H9 (cell line): ENCODE measurements around the gene CFAP97D1. TPM values are rescaled to one million over a fixed set of nuclear protein-coding genes. Genes with fewer than 3 reads are reported as not detected.

ENCODE experiments used
- DNase-seq: peaks from one replicate; pipeline ENCODE4 v3.0.0-alpha.2; 2017
- H2AFZ ChIP-seq: one replicate; pipeline ENCODE4 v1.6.1; 2013; ENCODE audit warnings: mild to moderate bottlenecking, low read length, control low read depth, moderate library complexity
- H2AK5ac ChIP-seq: 2 replicates; pipeline ENCODE4 v1.6.1; 2013; ENCODE audit warnings: low read length, control low read depth, mixed read lengths; ENCODE audit not compliant: insufficient read length
- H2BK120ac ChIP-seq: one replicate; pipeline ENCODE4 v1.6.1; 2013; ENCODE audit warnings: low read depth, mild to moderate bottlenecking, low read length, control low read depth, inconsistent platforms; ENCODE audit not compliant: poor library complexity, severe bottlenecking
- H2BK12ac ChIP-seq: 2 replicates; pipeline ENCODE4 v1.6.1; 2013; ENCODE audit warnings: low read length, control low read depth, mixed read lengths, low read depth; ENCODE audit not compliant: insufficient read length
- H2BK15ac ChIP-seq: 2 replicates; pipeline ENCODE4 v1.6.1; 2013; ENCODE audit warnings: low read depth, low read length, control low read depth
- H2BK20ac ChIP-seq: one replicate; pipeline ENCODE4 v1.6.1; 2013; ENCODE audit warnings: low read depth, mild to moderate bottlenecking, low read length, control low read depth, inconsistent platforms; ENCODE audit not compliant: poor library complexity, severe bottlenecking
- H2BK5ac ChIP-seq: 2 replicates; pipeline ENCODE4 v1.6.1; 2013; ENCODE audit warnings: low read length, control low read depth, mixed read lengths; ENCODE audit not compliant: insufficient read length
- H3K14ac ChIP-seq: 2 replicates; pipeline ENCODE4 v1.6.1; 2013; ENCODE audit warnings: low read length, control low read depth; ENCODE audit not compliant: insufficient read depth
- H3K18ac ChIP-seq: 2 replicates; pipeline ENCODE4 v1.6.1; 2013; ENCODE audit warnings: low read depth, mild to moderate bottlenecking, mixed read lengths, low read length, control low read depth; ENCODE audit not compliant: insufficient read length
- H3K23ac ChIP-seq: 2 replicates; pipeline ENCODE4 v1.6.1; 2013; ENCODE audit warnings: low read length, control low read depth, mixed read lengths, low read depth; ENCODE audit not compliant: insufficient read length
- H3K23me2 ChIP-seq: 2 replicates; pipeline ENCODE4 v1.6.1; 2013; ENCODE audit warnings: low read depth, mild to moderate bottlenecking, mixed read lengths, low read length, control low read depth; ENCODE audit not compliant: insufficient read length, poor library complexity, severe bottlenecking
- H3K27ac ChIP-seq: 2 replicates; pipeline ENCODE4 v1.5.1; 2013; ENCODE audit warnings: low read length, control low read depth, mixed read lengths, low read depth; ENCODE audit not compliant: insufficient read length
- H3K27me3 ChIP-seq: 2 replicates; pipeline ENCODE4 v1.6.1; 2013; ENCODE audit warnings: low read length, control low read depth, inconsistent platforms; ENCODE audit not compliant: insufficient read depth
- H3K4ac ChIP-seq: 2 replicates; pipeline ENCODE4 v1.6.1; 2013; ENCODE audit warnings: low read depth, mild to moderate bottlenecking, control low read depth, inconsistent platforms, low read length, moderate library complexity
- H3K4me1 ChIP-seq: 2 replicates; pipeline ENCODE4 v1.6.1; 2013; ENCODE audit warnings: low read length, control low read depth, inconsistent platforms; ENCODE audit not compliant: insufficient read depth
- H3K4me2 ChIP-seq: 2 replicates; pipeline ENCODE4 v1.6.1; 2013; ENCODE audit warnings: low read length, control low read depth, mixed read lengths; ENCODE audit not compliant: insufficient read length, insufficient read depth
- H3K56ac ChIP-seq: 2 replicates; pipeline ENCODE4 v1.6.1; 2013; ENCODE audit warnings: low read depth, mild to moderate bottlenecking, mixed read lengths, low read length, control low read depth; ENCODE audit not compliant: insufficient read length
- H3K79me1 ChIP-seq: 2 replicates; pipeline ENCODE4 v1.6.1; 2013; ENCODE audit warnings: low read depth, mild to moderate bottlenecking, moderate library complexity, low read length, control low read depth, inconsistent platforms; ENCODE audit not compliant: insufficient read depth, poor library complexity, severe bottlenecking
- H3K79me2 ChIP-seq: 2 replicates; pipeline ENCODE4 v1.6.1; 2013; ENCODE audit warnings: low read length, control low read depth, inconsistent platforms; ENCODE audit not compliant: insufficient read depth
- H3K9ac ChIP-seq: 2 replicates; pipeline ENCODE4 v1.6.1; 2013; ENCODE audit warnings: low read length, control low read depth, mixed read lengths; ENCODE audit not compliant: insufficient read length; ENCODE audit errors: extremely low read depth
- H3K9me3 ChIP-seq: one replicate; pipeline ENCODE4 v1.6.1; 2013; ENCODE audit warnings: low read depth, low read length, inconsistent platforms; ENCODE audit not compliant: control insufficient read depth
- H3T11ph ChIP-seq: one replicate; pipeline ENCODE4 v1.6.1; 2013; ENCODE audit warnings: mild to moderate bottlenecking, low read length, control low read depth, inconsistent platforms
- H4K20me1 ChIP-seq: one replicate; pipeline ENCODE4 v1.6.1; 2013; ENCODE audit not compliant: control insufficient read depth, insufficient read length, insufficient read depth
- H4K5ac ChIP-seq: 2 replicates; pipeline ENCODE4 v1.6.1; 2013; ENCODE audit warnings: low read depth, mild to moderate bottlenecking, mixed read lengths, low read length, control low read depth; ENCODE audit not compliant: insufficient read length
- H4K8ac ChIP-seq: replicated peaks from 2 replicates; pipeline ENCODE4 v1.6.1; 2013; ENCODE audit warnings: low read length, control low read depth, mixed read lengths, low read depth; ENCODE audit not compliant: insufficient read length
- H4K91ac ChIP-seq: 2 replicates; pipeline ENCODE4 v1.6.1; 2013; ENCODE audit warnings: low read depth, mild to moderate bottlenecking, moderate library complexity, mixed read lengths, low read length, control low read depth; ENCODE audit not compliant: insufficient read length
- H3K27ac Mint-ChIP-seq, 3 experiments: 2 replicates in 2 of 3; 3 replicates in 1 of 3; pipeline ENCODE4 v1.8.0; 2020 to 2021; ENCODE audit warnings: mixed read lengths in 3 of 3, mild to moderate bottlenecking in 1 of 3, moderate library complexity in 1 of 3
- H3K27me3 Mint-ChIP-seq: 2 replicates; pipeline ENCODE4 v1.8.0; 2021; ENCODE audit warnings: low read depth, mild to moderate bottlenecking, moderate library complexity, mixed read lengths
- H3K36me3 Mint-ChIP-seq, 3 experiments: 2 replicates in 2 of 3; 3 replicates in 1 of 3; pipeline ENCODE4 v1.8.0; 2020 to 2021; ENCODE audit warnings: low read depth in 3 of 3, mixed read lengths in 3 of 3; ENCODE audit not compliant: insufficient read depth in 1 of 3
- H3K4me1 Mint-ChIP-seq, 2 experiments: 2 replicates each; pipeline ENCODE4 v1.8.0; 2020; ENCODE audit warnings: mixed read lengths in 2 of 2
- H3K4me3 Mint-ChIP-seq, 2 experiments: 2 replicates in 1 of 2; 3 replicates in 1 of 2; pipeline ENCODE4 v1.8.0; 2020 to 2021; ENCODE audit warnings: mild to moderate bottlenecking in 2 of 2, mixed read lengths in 2 of 2, moderate library complexity in 1 of 2
- H3K9me3 Mint-ChIP-seq, 2 experiments: 2 replicates in 1 of 2; 3 replicates in 1 of 2; pipeline ENCODE4 v1.8.0; 2020; ENCODE audit warnings: mild to moderate bottlenecking in 2 of 2, mixed read lengths in 2 of 2, moderate library complexity in 1 of 2
- WGBS: extraction: QIAGEN DNeasy Blood & Tissue Kit; methylation state at CpG from one replicate; pipeline ENCODE4 v1.1.7; 2013; ENCODE audit warnings: missing lambda C conversion rate, low lambda C conversion rate, mixed read lengths; ENCODE audit not compliant: insufficient read length; ENCODE audit errors: extremely low coverage; 5-methylcytosine and 5-hydroxymethylcytosine counted together
- total RNA-seq: library from RNA; stranded (reverse); gene quantifications from 2 replicates; pipeline ENCODE4 v1.2.1, GENCODE V29; 2021
- TF ChIP-seq, protein P1 (sequence below): fragments of 200-600 bp; sonication (generic); conservative IDR thresholded peaks from 3 replicates; pipeline ENCODE4 v1.8.0; 2021; ENCODE audit warnings: antibody characterized with exemption, mild to moderate bottlenecking

The CFAP97D1 gene
- total RNA-seq, 1 experiment from 2014 or later: not detected

DNA sequence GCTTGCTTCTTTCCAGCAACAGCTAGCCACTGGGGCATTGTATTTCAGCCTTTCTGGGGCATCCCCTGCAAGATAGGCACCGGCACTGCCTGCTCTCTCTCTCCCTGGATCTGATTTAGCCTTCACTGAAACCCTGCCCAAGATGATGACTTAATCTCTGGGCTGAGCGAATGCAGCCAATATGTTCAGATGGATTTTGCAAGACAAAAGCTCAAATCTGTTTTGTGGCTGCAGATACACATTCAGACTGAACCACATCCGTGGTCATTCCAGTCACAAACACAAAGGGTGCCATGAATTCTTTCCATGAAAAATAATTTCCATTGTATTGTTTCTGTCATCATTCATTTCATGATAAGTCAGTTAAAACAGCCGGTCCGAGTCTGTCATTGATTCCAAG is 45.9 kb upstream of the CFAP97D1 start:
- peaks cover 12% of the 10 kb centered on the region for H3K9me3 ChIP-seq
- no peak for DNase-seq
- no CpG with 5 or more reads among the region's 5 CpGs for WGBS

More for the DNA sequence above, 45.9 kb upstream of the CFAP97D1 start:
- H2BK20ac ChIP-seq: no peak overlapping the region
- H2BK12ac ChIP-seq: no peak overlapping the region
- H3K23me2 ChIP-seq: no peaks in the 10 kb centered on the region
- no peak overlapping the region for H3K14ac ChIP-seq
- Mint-ChIP-seq H3K27me3 (no peaks in the 10 kb centered on the region), H3K4me3 (no peak overlapping the region), H3K4me1 (peaks cover 26 to 32% of the 10 kb centered on the region in 2 experiments), H3K36me3 (peaks cover 4 to 29% (median 19%) of the 10 kb centered on the region in 3 experiments; a peak in 5 of 7 replicates), H3K9me3 (peaks cover 20 to 25% of the 10 kb centered on the region in 2 experiments), H3K27ac (no peak overlapping the region; a peak in 1 of 7 replicates)
- H3K27me3 ChIP-seq: no peaks in the 10 kb centered on the region
- no peak overlapping the region for H4K8ac ChIP-seq
- no peak overlapping the region for H2BK120ac ChIP-seq
- no peaks in the 10 kb centered on the region for H4K20me1 ChIP-seq
- H3K27ac ChIP-seq: no peak overlapping the region
- no peak overlapping the region for H3K18ac ChIP-seq
- H3K4me2 ChIP-seq: no peak overlapping the region
- H3T11ph ChIP-seq: no peak overlapping the region
- no peak overlapping the region for H3K4ac ChIP-seq
- H3K79me2 ChIP-seq: no peaks in the 10 kb centered on the region
- H2AK5ac ChIP-seq: no peak overlapping the region
- H4K5ac ChIP-seq: no peak overlapping the region
- no peak overlapping the region for H3K9ac ChIP-seq
- TF ChIP-seq, protein P1, sequence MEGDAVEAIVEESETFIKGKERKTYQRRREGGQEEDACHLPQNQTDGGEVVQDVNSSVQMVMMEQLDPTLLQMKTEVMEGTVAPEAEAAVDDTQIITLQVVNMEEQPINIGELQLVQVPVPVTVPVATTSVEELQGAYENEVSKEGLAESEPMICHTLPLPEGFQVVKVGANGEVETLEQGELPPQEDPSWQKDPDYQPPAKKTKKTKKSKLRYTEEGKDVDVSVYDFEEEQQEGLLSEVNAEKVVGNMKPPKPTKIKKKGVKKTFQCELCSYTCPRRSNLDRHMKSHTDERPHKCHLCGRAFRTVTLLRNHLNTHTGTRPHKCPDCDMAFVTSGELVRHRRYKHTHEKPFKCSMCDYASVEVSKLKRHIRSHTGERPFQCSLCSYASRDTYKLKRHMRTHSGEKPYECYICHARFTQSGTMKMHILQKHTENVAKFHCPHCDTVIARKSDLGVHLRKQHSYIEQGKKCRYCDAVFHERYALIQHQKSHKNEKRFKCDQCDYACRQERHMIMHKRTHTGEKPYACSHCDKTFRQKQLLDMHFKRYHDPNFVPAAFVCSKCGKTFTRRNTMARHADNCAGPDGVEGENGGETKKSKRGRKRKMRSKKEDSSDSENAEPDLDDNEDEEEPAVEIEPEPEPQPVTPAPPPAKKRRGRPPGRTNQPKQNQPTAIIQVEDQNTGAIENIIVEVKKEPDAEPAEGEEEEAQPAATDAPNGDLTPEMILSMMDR: no peak
- H3K79me1 ChIP-seq: no peaks in the 10 kb centered on the region
- H4K91ac ChIP-seq: no peak overlapping the region
- no peak overlapping the region for H3K23ac ChIP-seq
- H3K4me1 ChIP-seq: no peaks in the 10 kb centered on the region
- no peak overlapping the region for H2AFZ ChIP-seq
- H2BK5ac ChIP-seq: no peak overlapping the region
- no peak overlapping the region for H3K56ac ChIP-seq
- no peak overlapping the region for H2BK15ac ChIP-seq
